Measurements from ENCODE around the gene ZNF830.
"Not testable (repeated sequence)": the region's sequence is repeated elsewhere in the genome, so short reads cannot be mapped to it uniquely, and the experiment has no call there.

Gene ZNF830

DNA sequence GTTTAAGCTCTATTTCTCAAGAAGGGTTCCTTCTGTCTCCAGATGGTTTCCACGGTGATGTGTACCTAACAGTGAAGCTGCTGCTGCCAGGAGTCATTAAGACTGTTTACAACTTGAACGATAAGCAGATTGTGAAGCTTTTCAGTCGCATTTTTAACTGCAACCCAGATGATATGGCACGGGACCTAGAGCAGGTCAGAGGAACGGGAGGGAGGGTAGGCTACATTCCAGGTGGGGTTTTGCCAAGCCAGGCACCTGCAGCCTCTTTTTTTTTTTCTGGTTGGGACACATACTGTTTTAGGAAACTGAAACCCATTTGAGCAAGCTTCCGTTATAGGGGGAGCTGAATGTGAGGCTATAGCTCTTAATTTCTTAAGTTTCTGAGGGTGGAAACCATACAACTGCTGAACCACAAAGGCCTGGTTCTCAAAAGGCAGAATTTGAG, 29.6 kb downstream of the ZNF830 start:
- no peak for DNase-seq (ENCODE audit: low read depth in 2 of 2)

DNA sequence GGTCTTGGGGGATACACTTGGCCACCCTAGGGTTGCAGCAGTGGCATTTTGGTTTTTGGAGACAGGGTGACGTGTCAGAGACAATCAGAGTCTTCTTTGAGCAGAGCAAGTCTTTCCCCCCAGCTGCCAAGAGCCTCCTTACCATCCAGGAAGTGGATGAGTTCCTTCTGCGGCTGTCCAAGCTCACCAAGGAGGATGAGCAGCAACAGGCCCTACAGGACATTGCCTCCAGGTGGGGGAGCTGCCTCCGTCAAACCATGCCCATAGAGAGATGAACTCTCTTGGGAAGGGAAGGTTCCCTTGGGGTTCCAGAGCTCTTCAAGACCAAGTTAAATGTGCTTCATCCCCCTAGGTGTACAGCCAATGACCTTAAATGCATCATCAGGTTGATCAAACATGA, 30.3 kb downstream of the ZNF830 start:
- DNase-seq (ENCODE audit: low read depth in 2 of 2): no peak

DNA sequence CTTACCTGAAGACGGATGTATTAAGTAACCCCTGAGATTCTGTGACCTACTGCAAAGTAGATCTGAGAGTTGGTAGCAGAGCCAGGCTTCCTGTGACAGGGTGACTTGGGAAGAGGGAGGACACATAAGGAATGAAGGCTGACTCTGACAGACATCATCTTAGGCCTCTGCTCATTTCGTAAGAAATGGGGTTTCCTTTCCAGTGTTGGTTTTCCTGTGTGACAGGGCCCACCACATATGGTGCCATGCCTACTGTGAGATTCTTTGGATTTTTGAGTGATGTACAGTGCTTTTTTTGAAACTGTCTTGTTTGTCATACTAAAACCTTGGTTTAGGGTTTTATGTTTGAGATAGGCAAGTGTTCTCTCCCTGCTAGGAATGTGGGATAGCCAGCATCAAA, 31.7 kb downstream of the ZNF830 start:
- DNase-seq (ENCODE audit: low read depth in 2 of 2): no peak

DNA sequence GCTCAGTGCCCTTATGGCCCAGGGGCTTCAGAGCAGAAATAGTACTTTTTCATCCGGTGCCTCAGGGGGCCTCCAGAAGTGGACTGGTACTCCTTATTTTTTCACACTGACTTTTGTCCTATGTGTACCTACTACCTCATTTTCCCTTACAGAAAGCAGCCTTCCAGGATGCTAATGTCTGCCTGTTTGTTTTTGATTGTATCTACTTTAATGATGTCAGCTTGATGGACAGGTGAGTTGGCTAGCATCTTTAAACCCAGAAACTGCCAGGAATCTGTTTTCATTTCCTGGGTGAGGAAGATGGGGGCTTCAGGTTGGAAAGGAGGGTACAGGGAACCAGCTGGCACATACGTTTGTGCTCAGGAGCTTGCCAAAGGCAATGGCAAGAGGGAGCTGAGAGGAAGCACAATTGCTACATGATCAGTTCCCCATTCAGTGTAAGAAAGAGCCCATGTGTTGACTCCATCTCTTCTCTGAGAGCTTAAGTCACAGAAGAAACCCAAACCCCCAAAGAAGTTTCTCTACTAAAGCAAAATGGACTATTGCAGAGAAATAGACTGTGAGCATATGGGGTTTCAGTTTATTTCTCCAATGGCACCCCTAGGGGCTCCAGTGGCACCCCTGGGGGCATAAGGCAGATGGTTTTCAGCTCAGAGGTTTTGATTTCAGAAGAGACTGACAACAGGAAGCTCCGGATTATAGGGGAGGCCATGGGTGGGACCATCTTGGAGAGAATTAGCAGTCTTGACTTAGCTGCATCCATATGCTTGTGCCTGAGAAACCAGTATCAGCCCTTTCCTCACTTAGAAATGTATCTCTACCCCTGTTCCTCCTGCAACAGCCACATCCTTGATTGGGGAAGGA, 35.3 kb downstream of the ZNF830 start:
- no peak for DNase-seq (ENCODE audit: low read depth in 2 of 2)

DNA sequence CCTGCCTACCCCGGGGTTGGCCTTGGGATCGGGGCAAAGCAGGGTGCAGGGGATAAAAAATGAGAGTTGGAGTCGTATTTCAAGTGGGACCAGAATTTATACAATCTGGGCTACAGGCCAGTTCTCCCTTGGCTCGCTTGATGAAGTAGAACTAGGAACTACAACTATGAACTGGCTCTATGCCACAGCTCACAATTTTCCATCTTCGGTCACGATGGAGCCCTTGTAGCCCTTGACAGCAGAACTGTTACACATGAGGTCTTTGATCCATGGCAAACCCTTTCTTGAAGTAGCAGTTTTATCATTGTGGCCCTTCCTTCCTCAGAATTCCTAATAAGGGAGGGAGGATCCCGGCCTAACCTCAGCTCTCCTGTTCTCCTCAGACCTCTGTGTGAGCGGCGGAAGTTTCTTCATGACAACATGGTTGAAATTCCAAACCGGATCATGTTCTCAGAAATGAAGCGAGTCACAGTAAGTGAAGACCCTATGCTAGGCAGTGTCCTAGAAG, 36.1 kb downstream of the ZNF830 start:
- peak; percentile 73 for DNase-seq (ENCODE audit: low read depth in 2 of 2)

DNA sequence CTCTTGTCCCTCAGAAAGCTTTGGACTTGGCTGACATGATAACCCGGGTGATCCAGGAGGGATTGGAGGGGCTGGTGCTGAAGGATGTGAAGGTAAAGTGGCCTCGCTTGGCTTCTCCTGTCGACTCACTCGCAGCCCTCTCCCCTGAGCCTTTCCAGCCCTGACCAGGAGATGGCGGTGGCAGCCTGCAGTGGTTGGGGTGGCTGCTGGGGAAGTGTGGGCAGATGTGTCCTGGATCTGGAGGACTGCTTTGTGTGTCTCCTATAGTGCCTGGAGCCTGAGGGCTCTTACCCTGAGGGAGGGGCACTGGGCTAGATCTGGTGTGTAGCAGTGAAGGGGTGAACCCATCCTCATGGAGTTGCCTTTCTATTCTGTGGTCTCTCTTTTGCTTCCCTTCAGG, 36.9 kb downstream of the ZNF830 start:
- peak in 1 of 2 experiments; percentile 35 for DNase-seq (ENCODE audit: low read depth in 2 of 2)

DNA sequence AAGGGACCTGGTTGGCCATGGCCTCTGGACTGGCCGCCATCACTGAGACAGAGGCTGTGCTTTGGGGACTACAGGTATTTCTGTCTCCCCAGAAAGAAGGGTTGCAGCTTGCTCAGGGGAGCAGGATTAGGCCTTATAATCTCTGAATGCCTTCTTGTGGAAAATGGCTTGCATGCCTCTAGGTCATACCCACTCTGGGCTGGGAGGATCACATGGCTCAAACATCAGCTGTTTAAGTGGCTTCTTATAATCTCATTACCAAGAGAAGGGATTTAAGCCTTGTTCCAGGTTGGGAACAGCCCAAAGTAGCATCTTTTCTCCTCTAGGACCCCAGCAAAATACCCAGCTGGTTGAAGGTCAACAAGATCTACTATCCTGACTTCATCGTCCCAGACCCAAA, 38.1 kb downstream of the ZNF830 start:
- no peak for DNase-seq (ENCODE audit: low read depth in 2 of 2)

DNA sequence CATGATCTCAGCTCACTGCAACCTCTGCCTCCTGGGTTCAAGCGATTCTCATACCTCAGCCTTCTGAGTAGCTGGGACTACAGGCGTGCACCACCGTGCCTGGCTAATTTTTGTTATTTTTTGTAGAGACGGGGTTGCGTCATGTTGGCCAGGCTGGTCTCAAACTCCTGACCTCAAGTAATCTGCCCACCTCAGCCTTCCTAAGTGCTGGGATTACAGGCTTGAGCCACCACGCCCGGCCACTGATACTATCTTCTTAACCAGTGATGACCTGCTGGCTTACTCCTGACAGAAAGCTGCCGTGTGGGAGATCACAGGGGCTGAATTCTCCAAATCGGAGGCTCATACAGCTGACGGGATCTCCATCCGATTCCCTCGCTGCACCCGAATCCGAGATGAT, 39.6 kb downstream of the ZNF830 start:
- DNase-seq (ENCODE audit: low read depth in 2 of 2): not testable (repeated sequence)

DNA sequence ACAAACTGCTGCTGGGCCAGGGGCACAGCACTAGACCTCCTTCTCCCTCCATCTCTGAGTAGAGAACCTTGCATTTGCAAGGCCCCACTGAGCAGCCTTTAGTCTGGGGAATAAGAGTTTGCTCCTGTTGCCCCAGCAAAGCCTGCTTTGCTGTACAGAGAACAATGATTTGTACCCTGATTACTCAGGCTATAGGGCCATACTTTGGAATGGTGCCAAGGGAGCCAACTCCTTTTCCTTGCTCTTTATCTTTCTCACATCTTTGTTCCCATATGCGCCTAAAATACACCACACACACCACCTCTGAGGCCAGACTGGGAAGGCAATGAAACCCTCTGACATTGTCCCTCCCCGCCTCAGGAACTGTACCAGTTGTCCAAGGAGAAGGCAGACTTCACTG, 40.2 kb downstream of the ZNF830 start:
- DNase-seq (ENCODE audit: low read depth in 2 of 2): no peak

DNA sequence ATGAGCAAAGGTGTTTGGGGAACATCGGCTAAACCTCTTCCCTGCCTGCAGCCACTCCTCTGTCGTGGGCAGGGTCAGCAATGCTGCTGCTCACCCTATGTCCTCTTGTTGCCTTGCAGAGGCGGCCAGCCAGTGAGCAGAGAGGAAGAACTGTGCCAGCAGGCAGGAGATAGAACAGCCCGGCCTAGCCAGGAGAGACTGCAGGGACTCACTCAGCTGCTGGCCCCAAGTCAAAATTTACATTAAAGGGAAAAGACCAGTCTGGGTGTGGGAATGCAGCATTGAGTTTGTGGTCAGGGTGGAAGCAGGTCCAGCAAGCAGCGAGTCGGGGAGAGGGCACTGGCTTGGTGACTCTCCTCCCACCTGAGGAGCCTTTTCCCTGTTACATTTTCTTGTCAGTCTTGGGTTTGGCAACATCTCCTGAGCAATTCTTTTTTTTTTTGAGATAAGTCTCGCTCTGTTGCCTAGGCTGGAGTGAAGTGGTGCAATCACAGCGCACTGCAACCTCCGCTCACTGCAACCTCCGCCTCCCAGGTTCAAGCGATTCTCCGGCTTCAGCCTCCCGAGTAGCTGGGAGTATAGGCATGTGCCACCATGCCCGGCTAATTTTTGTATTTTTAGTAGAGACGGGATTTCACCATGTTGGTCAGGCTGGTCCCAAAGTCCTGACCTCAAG, 41.7 kb downstream of the ZNF830 start:
- no peak for DNase-seq (ENCODE audit: low read depth in 2 of 2)

DNA sequence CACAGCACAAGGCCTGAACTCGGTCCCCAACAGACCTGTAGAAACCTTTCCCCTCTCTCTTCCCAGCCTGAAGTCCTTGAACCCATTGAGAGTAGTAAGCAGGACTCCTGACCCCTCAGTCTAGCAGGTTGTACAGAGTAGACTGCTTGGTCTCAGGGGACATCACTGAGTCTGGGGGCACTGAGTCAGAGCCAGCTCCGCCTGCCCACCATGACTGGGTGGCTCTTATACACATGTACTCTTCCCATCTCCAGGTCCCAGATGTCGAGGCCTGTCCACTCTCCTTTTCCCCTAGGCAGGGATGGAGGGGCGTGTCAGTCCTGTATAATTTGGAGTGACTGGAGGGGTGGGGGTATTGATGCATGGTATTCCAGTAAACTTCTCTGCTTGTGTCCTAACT, 42.4 kb downstream of the ZNF830 start:
- no peak for DNase-seq (ENCODE audit: low read depth in 2 of 2)

DNA sequence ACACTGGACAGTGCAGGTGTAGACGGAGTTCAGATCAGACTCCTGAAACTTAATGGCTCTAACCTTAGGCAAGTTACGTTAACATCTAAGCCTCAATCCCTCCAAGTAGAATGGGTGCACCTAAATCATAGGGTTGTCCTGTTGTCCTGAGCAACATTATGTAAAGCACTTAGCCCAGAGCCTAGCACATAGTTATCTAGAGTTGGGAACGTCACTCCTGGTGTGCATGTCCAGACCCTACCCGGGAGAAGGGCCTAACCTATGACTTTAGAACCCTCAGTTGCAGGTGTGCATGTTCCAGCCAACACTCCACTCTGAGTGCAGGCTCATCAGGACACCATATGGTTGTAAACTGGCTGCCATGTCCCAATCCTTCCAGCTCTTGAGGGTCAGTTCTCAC, 45.0 kb downstream of the ZNF830 start:
- no peak for DNase-seq (ENCODE audit: low read depth in 2 of 2)

DNA sequence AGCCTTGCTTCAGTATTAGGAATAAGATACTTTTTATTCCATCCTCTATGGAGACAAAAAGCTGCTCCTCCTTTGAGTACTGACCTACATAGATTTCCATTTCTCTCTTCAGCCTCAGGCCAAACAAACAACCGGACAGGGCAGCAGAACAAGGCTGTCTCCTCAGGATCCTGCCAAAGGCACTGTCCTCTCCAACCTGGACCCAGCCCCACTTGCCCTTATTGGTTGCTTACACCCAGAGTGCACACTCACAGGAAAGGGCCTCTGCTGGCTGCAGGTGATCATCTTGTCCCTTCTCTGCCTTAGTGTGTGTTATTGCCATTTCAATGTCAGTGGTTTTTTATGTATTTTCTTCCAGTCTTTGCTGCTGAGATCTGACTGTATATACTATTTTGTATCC, 45.6 kb downstream of the ZNF830 start:
- no peak for DNase-seq (ENCODE audit: low read depth in 2 of 2)

DNA sequence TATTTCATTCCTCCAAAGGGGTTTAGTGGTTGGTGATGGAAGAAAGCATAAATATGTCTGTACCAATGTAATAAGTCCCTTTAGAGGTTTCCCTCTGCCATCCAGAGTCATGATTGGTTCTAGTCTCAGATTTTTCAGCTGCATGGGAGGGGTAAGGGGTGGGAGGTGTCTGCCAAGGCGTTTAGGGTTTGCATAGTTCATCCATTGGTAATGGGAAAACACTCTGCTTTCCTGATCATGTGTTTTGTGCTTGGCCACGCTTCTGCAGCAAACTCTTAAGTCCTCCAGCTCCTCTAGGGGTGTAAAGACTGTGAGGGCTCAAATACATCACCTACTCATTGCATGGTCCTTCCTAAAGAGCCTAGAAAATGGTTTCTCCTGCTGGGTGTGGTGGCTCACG, 48.8 kb downstream of the ZNF830 start:
- DNase-seq (ENCODE audit: low read depth in 2 of 2): no peak

DNA sequence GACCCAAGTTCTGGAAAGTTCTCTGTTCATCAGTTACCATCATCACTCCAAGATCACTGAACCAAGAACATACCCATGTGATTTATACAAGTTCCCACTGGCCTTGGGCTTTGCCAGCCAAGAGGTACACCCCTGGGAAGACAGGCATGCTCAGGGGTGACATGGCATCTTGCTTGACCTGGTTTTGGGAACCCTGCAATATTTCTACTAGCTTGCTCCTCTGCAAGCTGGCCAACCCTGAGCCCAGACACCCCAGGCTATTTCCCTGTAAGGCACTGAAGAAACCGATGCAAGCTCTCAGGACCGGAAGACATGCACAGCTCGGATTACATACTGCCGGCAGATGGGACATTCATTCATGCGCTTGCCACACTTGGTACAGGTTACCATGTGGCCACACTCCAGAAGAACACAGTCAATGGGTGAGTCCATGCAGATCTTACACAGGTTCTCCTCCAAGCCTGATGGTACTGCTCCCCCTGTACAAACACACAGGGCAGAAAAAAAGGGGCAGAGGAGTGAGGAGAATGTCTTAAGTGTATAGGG, 50.4 kb downstream of the ZNF830 start:
- DNase-seq (ENCODE audit: low read depth in 2 of 2): no peak
